ENCODE data around the gene ATF7IP2. TPM values are rescaled to one million over a fixed set of nuclear protein-coding genes. Genes with fewer than 3 reads are reported as not detected.

The ATF7IP2 gene
- total and polyA plus RNA-seq, 10 of the 15 experiments (the other 5 are each of a cell fraction or from before 2014, with no cell fraction given) = 24.6 to 82.1 (median 51.9) TPM

DNA sequence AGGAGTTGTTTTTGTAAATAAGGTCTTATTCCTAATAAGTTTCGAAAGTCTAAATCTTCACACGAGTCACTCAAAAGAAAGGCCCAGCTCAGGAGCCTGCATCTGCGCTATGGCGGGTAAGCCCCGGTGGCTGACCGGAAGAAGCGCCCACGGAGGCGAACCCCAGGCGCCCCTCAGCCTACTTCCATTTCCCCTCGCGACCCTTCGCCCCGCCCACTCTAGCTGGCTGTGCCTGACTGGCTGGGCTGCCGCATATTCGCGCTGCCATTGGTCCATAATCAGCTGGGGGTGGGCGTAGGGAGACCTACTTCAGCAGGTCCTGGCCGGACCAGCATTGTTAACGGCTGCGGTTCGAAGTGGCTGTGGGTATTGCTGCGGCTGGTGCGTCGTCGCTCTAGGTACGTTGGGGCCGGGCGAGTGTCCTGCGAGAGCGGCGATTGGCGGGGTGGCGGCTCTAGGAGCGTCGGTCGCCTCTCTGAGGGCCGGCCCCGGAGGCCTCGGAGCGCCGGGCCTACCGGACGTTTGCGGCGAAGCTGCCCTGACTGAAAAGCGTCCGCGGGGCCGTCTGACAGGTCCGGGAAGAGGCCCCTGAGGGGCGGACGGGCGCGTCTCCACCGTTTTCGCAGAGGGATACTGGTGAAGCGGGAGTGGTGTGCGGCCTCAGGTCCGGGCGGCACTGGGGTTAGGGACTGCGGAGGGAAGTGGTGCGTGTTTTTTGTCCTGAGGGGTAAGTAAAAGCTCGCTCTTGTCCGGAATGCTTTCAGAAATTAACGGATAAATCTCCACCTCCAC lies at the start of gene ATF7IP2 (continued):
- TF ChIP-seq KLF5 (IDR thresholded peaks at IDR 0.05; ENCODE audit: partially characterized antibody) (peak; percentile 93), ZNF217 (IDR thresholded peaks at IDR 0.05) (peak; percentile 78; the same call in 1 of the 2 replicates), HDAC2 (IDR thresholded peaks at IDR 0.05) (no peak), EED (IDR thresholded peaks at IDR 0.05; ENCODE audit: low read depth) (no peak; the same call in 1 of the 2 replicates), KAT2A (conservative IDR thresholded peaks at IDR 0.05; ENCODE audit: control insufficient read depth, low read depth, low read length) (no peak), FOS (IDR thresholded peaks at IDR 0.05; ENCODE audit: borderline replicate concordance, extremely low read depth, insufficient read length) (peak; percentile 58), LARP7 (IDR thresholded peaks at IDR 0.05) (peak; percentile 62), BHLHE40 (IDR thresholded peaks at IDR 0.05; ENCODE audit: borderline replicate concordance in 1 of 2, low read depth in 2 of 2, low read length in 1 of 2) (peak in 1 of 2 experiments; percentile 26; a peak in 1 of 4 replicates), DPF2 (IDR thresholded peaks at IDR 0.05) (0 out of 2 replicates have a peak, but pooled peaks have one; percentile 45), PML (IDR thresholded peaks at IDR 0.05; ENCODE audit: low read length) (peak; percentile 79; the same call in 1 of the 2 replicates), BMI1 (IDR thresholded peaks at IDR 0.05; ENCODE audit: borderline replicate concordance) (no peak), TARDBP (IDR thresholded peaks at IDR 0.05; ENCODE audit: borderline replicate concordance) (0 out of 2 replicates have a peak, but pooled peaks have one; percentile 53), SP1 (IDR thresholded peaks at IDR 0.05; ENCODE audit: low read depth, low read length) (peak; percentile 93)
- TF ChIP-seq, protein P1, sequence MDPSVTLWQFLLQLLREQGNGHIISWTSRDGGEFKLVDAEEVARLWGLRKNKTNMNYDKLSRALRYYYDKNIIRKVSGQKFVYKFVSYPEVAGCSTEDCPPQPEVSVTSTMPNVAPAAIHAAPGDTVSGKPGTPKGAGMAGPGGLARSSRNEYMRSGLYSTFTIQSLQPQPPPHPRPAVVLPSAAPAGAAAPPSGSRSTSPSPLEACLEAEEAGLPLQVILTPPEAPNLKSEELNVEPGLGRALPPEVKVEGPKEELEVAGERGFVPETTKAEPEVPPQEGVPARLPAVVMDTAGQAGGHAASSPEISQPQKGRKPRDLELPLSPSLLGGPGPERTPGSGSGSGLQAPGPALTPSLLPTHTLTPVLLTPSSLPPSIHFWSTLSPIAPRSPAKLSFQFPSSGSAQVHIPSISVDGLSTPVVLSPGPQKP (IDR thresholded peaks at IDR 0.05; ENCODE audit: low read depth, low read length) = no peak; the same call in 1 of the 2 replicates
- TF ChIP-seq, protein P2, sequence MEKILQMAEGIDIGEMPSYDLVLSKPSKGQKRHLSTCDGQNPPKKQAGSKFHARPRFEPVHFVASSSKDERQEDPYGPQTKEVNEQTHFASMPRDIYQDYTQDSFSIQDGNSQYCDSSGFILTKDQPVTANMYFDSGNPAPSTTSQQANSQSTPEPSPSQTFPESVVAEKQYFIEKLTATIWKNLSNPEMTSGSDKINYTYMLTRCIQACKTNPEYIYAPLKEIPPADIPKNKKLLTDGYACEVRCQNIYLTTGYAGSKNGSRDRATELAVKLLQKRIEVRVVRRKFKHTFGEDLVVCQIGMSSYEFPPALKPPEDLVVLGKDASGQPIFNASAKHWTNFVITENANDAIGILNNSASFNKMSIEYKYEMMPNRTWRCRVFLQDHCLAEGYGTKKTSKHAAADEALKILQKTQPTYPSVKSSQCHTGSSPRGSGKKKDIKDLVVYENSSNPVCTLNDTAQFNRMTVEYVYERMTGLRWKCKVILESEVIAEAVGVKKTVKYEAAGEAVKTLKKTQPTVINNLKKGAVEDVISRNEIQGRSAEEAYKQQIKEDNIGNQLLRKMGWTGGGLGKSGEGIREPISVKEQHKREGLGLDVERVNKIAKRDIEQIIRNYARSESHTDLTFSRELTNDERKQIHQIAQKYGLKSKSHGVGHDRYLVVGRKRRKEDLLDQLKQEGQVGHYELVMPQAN (conservative IDR thresholded peaks at IDR 0.05) = peak; percentile 47; the same call in 1 of the 2 replicates
- TF ChIP-seq, protein P3, sequence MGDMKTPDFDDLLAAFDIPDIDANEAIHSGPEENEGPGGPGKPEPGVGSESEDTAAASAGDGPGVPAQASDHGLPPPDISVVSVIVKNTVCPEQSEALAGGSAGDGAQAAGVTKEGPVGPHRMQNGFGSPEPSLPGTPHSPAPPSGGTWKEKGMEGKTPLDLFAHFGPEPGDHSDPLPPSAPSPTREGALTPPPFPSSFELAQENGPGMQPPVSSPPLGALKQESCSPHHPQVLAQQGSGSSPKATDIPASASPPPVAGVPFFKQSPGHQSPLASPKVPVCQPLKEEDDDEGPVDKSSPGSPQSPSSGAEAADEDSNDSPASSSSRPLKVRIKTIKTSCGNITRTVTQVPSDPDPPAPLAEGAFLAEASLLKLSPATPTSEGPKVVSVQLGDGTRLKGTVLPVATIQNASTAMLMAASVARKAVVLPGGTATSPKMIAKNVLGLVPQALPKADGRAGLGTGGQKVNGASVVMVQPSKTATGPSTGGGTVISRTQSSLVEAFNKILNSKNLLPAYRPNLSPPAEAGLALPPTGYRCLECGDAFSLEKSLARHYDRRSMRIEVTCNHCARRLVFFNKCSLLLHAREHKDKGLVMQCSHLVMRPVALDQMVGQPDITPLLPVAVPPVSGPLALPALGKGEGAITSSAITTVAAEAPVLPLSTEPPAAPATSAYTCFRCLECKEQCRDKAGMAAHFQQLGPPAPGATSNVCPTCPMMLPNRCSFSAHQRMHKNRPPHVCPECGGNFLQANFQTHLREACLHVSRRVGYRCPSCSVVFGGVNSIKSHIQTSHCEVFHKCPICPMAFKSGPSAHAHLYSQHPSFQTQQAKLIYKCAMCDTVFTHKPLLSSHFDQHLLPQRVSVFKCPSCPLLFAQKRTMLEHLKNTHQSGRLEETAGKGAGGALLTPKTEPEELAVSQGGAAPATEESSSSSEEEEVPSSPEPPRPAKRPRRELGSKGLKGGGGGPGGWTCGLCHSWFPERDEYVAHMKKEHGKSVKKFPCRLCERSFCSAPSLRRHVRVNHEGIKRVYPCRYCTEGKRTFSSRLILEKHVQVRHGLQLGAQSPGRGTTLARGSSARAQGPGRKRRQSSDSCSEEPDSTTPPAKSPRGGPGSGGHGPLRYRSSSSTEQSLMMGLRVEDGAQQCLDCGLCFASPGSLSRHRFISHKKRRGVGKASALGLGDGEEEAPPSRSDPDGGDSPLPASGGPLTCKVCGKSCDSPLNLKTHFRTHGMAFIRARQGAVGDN (IDR thresholded peaks at IDR 0.05) = peak; percentile 65; the same call in 1 of the 2 replicates
- TF ChIP-seq, protein P4, sequence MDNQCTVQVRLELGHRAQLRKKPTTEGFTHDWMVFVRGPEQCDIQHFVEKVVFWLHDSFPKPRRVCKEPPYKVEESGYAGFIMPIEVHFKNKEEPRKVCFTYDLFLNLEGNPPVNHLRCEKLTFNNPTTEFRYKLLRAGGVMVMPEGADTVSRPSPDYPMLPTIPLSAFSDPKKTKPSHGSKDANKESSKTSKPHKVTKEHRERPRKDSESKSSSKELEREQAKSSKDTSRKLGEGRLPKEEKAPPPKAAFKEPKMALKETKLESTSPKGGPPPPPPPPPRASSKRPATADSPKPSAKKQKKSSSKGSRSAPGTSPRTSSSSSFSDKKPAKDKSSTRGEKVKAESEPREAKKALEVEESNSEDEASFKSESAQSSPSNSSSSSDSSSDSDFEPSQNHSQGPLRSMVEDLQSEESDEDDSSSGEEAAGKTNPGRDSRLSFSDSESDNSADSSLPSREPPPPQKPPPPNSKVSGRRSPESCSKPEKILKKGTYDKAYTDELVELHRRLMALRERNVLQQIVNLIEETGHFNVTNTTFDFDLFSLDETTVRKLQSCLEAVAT (IDR thresholded peaks at IDR 0.05) = peak; percentile 73; the same call in 1 of the 2 replicates
- TF ChIP-seq, protein P5, sequence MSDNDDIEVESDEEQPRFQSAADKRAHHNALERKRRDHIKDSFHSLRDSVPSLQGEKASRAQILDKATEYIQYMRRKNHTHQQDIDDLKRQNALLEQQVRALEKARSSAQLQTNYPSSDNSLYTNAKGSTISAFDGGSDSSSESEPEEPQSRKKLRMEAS (IDR thresholded peaks at IDR 0.05; ENCODE audit: low read depth, low read length) = peak; percentile 62; the same call in 1 of the 2 replicates

All from GM12878 (cell line).